RWPE2 (cell line): ENCODE results near the gene CNPPD1.

Source experiments
- ATAC-seq: fragments of 200-7000 bp; cut with Tn5 transposase; 3 replicates; pipeline ENCODE4 v1.9.1; 2021; ENCODE audit warnings: low read depth
- DNase-seq: peaks from one replicate; pipeline ENCODE4 v3.0.0-alpha.2; 2020; ENCODE audit warnings: low spot score
- H3K27ac ChIP-seq: fragments of 450-650 bp; 2 replicates; pipeline ENCODE4 v1.5.1; 2017; ENCODE audit warnings: mild to moderate bottlenecking; ENCODE audit not compliant: poor library complexity, severe bottlenecking
- H3K27me3 ChIP-seq: fragments of 250-450 bp; sonication (Bioruptor Pico); 2 replicates; pipeline ENCODE4 v1.5.1; 2021; ENCODE audit warnings: mild to moderate bottlenecking, moderate library complexity; ENCODE audit not compliant: insufficient read depth, poor library complexity, severe bottlenecking
- H3K36me3 ChIP-seq: fragments of 250-450 bp; sonication (Bioruptor Pico); 2 replicates; pipeline ENCODE4 v1.5.1; 2020; ENCODE audit warnings: low read depth, mild to moderate bottlenecking, moderate library complexity
- H3K4me1 ChIP-seq: fragments of 250-450 bp; sonication (Bioruptor Pico); 2 replicates; pipeline ENCODE4 v1.5.1; 2021; ENCODE audit warnings: mild to moderate bottlenecking, moderate library complexity; ENCODE audit not compliant: insufficient read depth, poor library complexity, severe bottlenecking
- H3K4me3 ChIP-seq: fragments of 250-450 bp; sonication (Bioruptor Pico); 2 replicates; pipeline ENCODE4 v1.5.1; 2021; ENCODE audit warnings: mild to moderate bottlenecking, moderate library complexity; ENCODE audit not compliant: severe bottlenecking
- H3K9me3 ChIP-seq: fragments of 250-450 bp; sonication (Bioruptor Pico); 2 replicates; pipeline ENCODE4 v1.5.1; 2021; ENCODE audit warnings: mild to moderate bottlenecking, moderate library complexity; ENCODE audit not compliant: severe bottlenecking
- CTCF ChIP-seq: fragments of 450-650 bp; IDR thresholded peaks from one replicate; pipeline ENCODE4 v1.5.1; 2017; ENCODE audit warnings: mild to moderate bottlenecking, moderate library complexity; ENCODE audit not compliant: poor library complexity, severe bottlenecking

The CNPPD1 gene

GRCh38 chr2:219131327-219131726 is 45.4 kb downstream of the CNPPD1 start:
- no peaks in the 10 kb centered on the region for H3K36me3 ChIP-seq
- no peaks in the 10 kb centered on the region for H3K27me3 ChIP-seq
- no peak for TF ChIP-seq CTCF
- no peaks in the 10 kb centered on the region for H3K9me3 ChIP-seq
- H3K4me3 ChIP-seq = no peak overlapping the region
- no peak overlapping the region for H3K27ac ChIP-seq
- DNase-seq (no peak), ATAC-seq (no peak)
- H3K4me1 ChIP-seq = no peaks in the 10 kb centered on the region

GRCh38 chr2:219129589-219129988 is 47.1 kb downstream of the CNPPD1 start:
- TF ChIP-seq CTCF = no peak
- H3K27me3 ChIP-seq = no peaks in the 10 kb centered on the region
- H3K4me3 ChIP-seq = no peak overlapping the region

GRCh38 chr2:219128396-219128795 is 48.3 kb downstream of the CNPPD1 start:
- no peak overlapping the region for H3K27ac ChIP-seq
- no peaks in the 10 kb centered on the region for H3K36me3 ChIP-seq
- H3K4me1 ChIP-seq = no peaks in the 10 kb centered on the region
- H3K9me3 ChIP-seq = no peaks in the 10 kb centered on the region
- no peak for DNase-seq
- TF ChIP-seq CTCF = no peak
- no peak overlapping the region for H3K4me3 ChIP-seq
- H3K27me3 ChIP-seq = no peaks in the 10 kb centered on the region
- ATAC-seq = no peak

More at GRCh38 chr2:219129589-219129988, 47.1 kb downstream of the CNPPD1 start:
- H3K36me3 ChIP-seq = no peaks in the 10 kb centered on the region
- no peaks in the 10 kb centered on the region for H3K4me1 ChIP-seq
- DNase-seq (no peak), ATAC-seq (no peak)
- H3K27ac ChIP-seq = no peak overlapping the region
- no peaks in the 10 kb centered on the region for H3K9me3 ChIP-seq

GRCh38 chr2:219127037-219127635 is 49.6 kb downstream of the CNPPD1 start:
- H3K27ac ChIP-seq = no peak overlapping the region
- H3K4me1 ChIP-seq = no peaks in the 10 kb centered on the region
- no peaks in the 10 kb centered on the region for H3K36me3 ChIP-seq
- no peaks in the 10 kb centered on the region for H3K9me3 ChIP-seq
- H3K4me3 ChIP-seq = no peak overlapping the region
- ATAC-seq = no peak
- no peak for DNase-seq
- TF ChIP-seq CTCF = no peak
- H3K27me3 ChIP-seq = no peaks in the 10 kb centered on the region

- TF ChIP-seq CTCF = no peak
- no peaks in the 10 kb centered on the region for H3K27me3 ChIP-seq
- H3K27ac ChIP-seq = no peak overlapping the region
- no peak for DNase-seq
- no peaks in the 10 kb centered on the region for H3K4me1 ChIP-seq
- no peak for ATAC-seq
- H3K36me3 ChIP-seq = no peaks in the 10 kb centered on the region
- no peaks in the 10 kb centered on the region for H3K9me3 ChIP-seq
- H3K4me3 ChIP-seq = no peak overlapping the region
Observed at GRCh38 chr2:219126555-219126954, 50.2 kb downstream of the CNPPD1 start.
